HG03558 (cell line): ENCODE measurements around the gene FKTN.
"Not testable (repeated sequence)": the region's sequence is repeated elsewhere in the genome, so short reads cannot be mapped to it uniquely, and the experiment has no call there.

Experiments used
- ATAC-seq: cut with Tn5 transposase; IDR thresholded peaks from one replicate; pipeline ENCODE4 v1.9.1; 2021; ENCODE audit warnings: moderate number of reproducible peaks; ENCODE audit not compliant: unreplicated experiment; ENCODE audit errors: extremely low read depth

The FKTN gene

DNA sequence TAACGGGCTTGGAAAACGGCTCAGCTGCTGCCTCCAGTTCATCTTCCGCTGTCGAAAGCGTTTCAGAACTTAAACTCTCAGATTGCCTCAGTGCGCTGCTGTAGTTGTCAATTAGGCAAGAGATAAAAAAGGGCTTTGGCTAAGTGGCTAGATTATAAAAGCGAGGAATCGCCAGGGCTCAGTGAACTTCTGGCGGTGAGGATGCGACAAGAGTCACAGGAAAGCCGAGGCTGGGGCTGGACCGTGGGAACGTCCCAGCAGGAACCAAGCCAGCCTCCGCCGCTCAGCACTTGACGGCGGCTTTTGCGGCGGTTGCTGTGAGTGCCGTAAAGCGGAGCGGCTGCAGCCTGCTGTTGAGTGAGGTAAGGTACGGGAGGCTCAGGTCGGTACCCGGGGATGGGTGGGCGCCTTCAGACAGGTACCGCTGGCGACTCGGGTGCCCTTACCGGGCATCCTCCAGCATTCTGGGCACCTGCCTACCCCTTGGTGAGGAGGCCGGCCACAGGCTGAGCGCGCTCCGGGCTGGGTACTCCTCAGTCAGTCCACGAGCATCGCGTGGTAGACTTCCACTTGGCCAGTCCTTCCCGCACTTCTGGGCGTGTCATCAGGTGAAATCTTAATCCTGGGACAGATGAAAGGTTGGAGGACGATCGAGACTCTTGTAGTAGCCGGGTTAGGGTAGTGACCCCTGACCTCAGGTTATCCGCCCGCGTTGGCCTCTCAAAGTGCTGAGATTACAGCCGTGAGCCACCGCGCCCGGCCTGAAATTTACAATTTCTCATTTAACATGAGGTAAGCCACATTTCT, at the start of gene FKTN:
Gene FKTN (plus strand): TSS at position 328 of the 807 bp plus-strand sequence. CDS start 16,902 bp downstream, outside the sequence.
- peak; percentile 95 for ATAC-seq

- no peak for ATAC-seq
These were observed 49.4 kb upstream of the FKTN start for GRCh38 chr9:105508530-105508929.

DNA sequence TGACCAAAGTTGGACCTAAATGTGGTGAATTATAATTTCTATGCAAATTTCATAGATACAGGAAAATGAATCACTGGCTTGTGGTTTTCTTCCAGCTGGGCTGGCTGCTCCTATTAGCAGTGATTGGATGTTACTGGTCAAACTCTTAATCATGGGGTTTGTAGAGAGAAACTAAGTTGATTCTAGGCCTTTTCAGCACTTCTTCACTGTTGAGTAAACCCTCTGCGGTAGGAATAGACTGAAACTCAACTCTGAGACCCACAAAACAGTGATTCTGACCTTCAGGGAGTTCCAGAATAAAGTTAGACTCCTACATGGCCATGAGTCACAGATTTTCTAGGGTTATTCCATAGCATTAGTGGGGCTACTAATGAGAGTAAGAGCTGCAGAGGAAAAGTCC, 47.9 kb upstream of the FKTN start:
- peak; percentile 69 for ATAC-seq

GRCh38 chr9:105511446-105511845, 46.5 kb upstream of the FKTN start:
- no peak for ATAC-seq

DNA sequence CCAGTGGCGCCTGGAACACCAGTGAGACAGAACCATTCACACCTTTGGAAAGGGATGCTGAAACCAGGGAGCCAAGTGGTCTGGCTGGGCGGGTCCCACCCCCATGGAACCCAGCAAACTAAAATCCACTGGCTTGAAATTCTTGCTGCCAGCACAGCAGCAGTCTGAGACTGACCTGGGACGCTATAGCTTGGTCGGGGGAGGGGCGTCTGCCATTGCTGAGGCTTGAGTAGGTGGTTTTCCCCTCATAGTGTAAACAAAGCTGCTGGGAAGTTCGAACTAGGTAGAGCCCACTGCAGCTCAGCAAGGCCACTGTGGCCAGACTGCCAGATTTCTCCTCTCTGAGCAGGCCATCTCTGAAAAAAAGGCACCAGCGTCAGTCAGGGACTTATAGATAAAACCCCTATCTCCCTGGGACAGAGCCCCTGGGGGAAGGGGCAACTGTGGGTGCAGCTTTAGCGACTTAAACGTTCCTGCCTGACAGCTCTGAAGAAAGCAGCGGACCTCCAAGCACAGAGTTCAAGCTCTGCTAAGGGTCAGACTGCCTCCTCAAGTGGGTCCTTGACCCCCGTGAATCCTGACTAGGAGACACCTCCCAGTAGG, 42.0 kb upstream of the FKTN start:
- ATAC-seq: no peak

DNA sequence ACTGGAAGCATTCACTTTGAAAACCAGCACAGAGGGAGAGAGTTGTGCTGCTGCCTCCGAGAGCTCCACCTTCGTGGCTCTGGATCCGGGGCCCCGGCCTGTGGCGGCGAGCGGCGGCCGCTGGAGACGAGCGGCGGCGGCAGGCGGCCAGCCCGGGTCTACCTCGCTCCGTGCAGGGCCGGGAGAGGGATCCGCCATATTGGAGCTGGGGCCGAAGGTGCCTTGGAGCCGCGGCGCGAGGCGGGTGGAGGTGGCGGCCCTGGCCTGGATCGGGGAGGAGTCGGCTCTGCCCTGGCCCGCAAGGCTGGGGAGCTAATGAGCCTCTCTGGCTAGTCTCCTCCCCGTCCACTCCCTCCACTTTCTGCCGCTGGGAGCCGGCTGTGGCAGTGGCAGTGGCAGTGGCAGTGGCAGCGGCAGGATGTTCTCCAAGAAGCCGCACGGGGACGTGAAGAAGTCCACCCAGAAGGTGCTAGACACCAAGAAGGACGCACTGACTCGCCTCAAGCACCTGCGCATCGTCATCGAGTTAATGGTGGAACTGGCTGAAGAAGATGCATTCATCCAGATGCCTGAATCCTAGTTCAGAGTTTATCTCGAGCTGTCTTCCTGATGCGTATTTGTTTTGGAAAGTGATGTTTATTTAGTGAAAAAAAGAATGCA, 38.1 kb upstream of the FKTN start:
- not testable (repeated sequence) for ATAC-seq

DNA sequence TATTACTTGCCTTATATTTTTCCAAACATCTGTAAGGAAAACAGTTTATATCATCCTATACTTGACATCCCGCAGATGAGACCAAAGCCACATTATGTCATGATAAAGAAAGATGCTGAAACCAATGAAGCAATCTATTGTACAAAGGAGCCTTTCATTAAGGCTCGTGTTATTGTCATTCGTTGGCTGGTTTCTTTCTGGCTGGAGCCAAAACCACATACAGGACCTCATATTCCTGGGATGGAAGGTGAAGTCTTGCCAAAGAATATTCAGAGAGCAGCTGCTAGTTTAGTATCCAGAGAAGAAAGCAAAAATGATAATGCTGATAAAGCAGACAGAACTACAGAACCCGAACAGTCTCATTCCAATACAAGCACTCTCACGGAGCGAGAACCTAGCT, 36.9 kb upstream of the FKTN start:
- not testable (repeated sequence) for ATAC-seq

DNA sequence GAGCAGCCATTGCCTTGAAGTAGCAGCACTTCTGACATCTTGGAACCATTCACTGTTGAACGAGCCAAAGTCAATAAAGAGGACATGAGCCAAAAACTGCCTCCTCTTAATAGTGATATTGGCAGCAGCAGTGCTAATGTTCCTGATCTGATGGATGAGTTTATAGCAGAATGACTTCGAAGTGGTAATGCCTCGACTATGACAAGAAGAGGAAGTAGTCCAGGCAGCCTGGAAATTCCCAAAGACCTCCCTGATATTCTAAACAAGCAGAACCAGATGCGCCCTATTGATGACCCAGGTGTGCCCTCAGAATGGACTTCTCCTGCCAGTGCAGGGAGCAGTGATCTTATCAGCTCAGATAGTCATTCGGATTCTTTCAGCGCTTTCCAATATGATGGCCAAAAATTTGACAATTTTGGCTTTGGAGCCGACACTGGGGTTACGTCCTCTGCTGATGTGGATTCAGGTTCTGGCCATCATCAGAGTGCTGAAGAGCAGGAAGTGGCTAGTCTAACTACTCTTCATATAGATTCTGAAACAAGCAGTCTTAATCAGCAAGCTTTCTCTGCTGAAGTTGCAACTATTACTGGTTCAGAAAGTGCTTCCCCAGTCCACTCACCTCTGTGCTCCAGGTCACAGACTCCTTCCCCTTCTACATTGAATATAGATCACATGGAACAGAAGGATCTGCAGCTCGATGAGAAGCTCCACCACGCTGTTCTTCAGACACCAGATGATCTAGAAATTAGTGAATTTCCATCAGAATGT, 35.1 kb upstream of the FKTN start:
- peak; percentile 78 for ATAC-seq

DNA sequence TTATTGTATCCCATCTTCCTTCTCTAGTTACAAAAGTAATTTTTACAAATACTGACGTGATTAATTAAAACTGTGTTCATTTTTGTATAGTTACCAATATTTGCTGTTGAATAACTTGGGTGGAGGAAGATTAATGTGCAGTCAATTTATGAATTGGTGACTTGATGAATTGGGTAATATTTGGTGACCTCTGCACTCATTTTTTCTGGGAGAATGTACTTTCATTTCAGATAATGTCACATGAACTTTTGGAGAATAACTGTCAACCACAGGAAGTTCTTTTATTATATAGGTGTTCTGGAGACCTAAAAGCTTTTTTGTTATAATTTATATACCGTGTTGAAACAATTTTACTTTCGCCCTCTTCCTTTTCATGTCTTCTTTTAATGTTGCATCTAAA, 26.4 kb upstream of the FKTN start:
- ATAC-seq: no peak

DNA sequence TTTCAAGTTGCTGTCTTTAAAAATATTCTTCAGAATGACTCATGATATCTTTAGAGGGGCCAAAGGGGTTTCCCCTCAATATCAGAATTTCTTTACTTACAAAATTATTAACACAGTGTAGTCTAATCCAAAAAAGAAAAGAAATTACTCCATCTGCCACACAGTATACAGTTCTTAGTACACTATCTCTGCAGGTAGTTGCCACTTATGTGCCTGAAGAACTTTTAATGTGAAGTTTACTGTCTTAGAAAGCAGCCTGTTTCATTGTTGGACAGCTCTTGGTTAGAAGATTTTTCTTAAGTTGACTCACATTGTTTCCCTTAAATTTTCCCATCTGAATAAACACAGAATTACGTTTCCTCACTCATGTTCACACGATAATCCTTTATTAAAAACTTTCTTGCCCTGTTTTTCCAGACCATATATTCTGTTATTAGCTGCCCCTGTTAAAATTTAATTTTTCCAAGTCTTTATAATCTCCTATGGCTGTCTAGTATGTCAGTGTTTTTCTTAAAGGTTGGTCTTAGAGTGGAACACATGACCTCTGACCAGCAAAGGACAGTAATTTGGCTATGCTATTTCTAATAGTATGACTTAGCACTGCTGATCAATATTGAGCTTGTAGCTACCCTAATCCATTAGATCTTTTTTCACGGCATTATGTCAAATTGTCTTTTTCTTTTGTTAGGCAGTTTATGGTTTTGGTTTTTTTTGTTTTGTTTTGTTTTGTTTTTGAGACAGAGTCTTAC, 21.8 kb upstream of the FKTN start:
- ATAC-seq: peak; percentile 30

DNA sequence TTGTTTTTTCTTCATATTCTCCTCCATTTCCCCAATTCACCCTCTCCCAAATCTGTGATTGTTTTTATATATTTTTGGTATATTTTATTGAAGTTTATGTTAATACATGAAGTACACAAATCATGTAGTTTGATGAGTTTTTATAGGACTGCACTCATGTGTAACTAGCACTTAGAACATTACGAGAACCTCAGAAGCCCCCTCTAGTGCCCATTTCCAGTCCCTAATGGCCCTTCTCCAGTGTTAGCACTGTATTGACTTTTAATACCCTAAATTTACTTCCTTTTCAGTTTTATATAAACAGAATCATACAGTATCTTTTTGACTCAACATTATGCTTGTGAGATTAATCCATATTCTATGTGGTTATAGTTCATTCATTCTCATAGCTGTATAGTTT, 18.5 kb upstream of the FKTN start:
- no peak for ATAC-seq

- ATAC-seq: peak; percentile 96
These were observed 16.1 kb upstream of the FKTN start for GRCh38 chr9:105541838-105542237.

GRCh38 chr9:105554042-105554441, 3.9 kb upstream of the FKTN start:
- ATAC-seq: no peak

DNA sequence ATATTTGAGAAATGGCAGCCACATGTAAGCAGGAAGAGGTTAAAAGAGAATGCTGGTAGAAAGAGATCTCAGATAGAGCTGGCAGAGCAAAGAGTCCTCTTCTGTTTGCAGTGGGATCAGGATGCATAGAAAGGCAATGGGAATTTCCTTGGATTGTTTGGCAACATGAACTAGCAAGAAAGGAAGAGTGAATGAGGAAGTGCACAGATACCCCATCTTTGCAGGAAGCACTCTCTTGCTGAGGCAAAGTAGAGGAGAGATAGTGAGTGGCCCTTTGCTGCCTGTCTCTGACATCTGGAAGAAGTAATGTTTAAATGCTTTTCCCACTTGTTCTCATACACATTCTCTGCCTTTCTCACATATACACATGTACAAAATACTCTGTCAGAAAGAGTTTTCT, 14.5 kb downstream of the FKTN start:
- no peak for ATAC-seq

DNA sequence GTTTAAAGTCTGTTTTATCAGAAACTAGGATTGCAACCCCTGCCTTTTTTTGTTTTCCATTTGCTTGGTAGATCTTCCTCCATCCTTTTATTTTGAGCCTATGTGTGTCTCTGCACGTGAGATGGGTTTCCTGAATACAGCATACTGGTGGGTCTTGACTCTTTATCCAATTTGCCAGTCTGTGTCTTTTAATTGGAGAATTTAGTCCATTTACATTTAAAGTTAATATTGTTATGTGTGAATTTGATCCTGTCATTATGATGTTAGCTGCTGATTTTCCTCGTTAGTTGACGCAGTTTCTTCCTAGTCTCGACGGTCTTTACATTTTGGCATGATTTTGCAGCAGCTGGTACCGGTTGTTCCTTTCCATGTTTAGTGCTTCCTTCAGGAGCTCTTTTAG, 22.0 kb downstream of the FKTN start:
- ATAC-seq: not testable (repeated sequence)

DNA sequence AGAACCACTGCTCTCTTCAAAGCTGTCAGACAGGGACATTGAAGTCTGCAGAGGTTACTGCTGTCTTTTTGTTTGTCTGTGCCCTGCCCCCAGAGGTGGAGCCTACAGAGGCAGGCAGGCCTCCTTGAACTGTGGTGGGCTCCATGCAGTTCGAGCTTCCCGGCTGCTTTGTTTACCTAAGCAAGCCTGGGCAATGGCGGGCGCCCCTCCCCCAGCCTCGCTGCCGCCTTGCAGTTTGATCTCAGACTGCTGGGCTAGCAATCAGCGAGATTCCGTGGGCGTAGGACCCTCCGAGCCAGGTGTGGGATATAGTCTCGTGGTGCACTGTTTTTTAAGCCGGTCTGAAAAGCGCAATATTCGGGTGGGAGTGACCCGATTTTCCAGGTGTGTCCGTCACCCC, 23.6 kb downstream of the FKTN start:
- ATAC-seq: not testable (repeated sequence)

DNA sequence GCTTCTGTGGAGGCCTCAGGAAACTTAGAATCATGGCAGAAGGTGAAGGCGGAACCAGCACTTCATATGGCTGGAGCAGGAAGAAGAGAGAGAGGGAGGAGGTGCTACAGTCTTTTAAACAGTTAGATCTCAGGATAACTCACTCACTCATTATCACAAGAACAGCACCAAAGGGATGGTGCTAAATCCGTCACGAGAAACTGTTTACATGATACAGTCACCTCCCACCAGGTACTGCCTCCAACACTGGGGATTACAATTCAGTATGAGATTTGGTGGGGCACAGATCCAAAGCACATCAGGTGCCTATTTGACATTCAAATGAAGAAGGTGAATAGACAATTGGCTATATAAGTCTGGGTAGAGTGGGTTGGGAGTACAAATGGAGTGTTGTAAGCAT, 35.2 kb downstream of the FKTN start:
- ATAC-seq: no peak

DNA sequence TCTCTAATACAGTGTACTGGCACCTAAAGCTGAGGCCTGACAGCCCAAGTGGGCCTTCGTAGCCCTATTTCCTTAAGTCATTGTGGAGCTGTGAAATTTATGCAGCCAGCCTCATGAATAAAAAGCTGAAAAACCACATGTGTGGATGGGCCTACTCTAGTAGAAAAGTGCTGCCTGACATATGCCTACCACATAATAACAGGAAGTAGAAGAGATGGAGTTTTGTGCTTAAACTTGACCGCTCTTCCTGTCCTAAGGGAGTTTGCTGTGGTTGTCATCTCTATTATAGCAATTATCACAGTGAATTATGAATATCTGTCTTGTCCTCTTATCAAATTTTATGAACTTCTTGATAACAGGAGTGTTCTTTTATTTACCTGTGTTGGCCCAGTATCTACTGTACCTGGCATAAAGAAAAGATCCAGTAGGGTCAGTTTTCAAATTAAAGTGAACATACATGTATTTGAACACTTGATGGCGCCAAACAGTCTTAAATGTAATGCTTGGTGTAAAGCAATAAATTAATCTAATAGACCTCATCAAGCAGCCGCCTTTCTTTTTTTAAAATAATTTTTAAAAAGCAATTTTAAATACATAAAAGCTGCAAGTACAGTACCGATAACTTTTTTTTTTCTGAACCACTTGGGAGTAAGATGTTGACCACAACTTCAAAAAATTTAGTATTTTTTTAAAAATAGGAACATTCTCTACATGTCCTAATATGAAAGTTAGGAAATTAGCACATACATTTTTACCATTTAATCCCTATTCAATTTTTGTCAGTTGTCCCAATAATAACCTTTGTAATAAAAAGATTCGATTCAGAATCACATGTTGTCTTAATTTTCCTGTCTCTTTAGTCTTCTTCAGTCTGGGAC, 51.0 kb downstream of the FKTN start:
- no peak for ATAC-seq

GRCh38 chr9:105621001-105621400, 63.1 kb downstream of the FKTN start:
- ATAC-seq: no peak
